ENCODE measurements around the gene MRPL45.

MRPL45 gene

GRCh38 chr17:38341035-38341721 lies 44.2 kb downstream of the MRPL45 start:
- DNase-seq (ENCODE audit: low spot score): no peak
- TF ChIP-seq, protein P1, sequence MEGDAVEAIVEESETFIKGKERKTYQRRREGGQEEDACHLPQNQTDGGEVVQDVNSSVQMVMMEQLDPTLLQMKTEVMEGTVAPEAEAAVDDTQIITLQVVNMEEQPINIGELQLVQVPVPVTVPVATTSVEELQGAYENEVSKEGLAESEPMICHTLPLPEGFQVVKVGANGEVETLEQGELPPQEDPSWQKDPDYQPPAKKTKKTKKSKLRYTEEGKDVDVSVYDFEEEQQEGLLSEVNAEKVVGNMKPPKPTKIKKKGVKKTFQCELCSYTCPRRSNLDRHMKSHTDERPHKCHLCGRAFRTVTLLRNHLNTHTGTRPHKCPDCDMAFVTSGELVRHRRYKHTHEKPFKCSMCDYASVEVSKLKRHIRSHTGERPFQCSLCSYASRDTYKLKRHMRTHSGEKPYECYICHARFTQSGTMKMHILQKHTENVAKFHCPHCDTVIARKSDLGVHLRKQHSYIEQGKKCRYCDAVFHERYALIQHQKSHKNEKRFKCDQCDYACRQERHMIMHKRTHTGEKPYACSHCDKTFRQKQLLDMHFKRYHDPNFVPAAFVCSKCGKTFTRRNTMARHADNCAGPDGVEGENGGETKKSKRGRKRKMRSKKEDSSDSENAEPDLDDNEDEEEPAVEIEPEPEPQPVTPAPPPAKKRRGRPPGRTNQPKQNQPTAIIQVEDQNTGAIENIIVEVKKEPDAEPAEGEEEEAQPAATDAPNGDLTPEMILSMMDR (IDR thresholded peaks at IDR 0.05; ENCODE audit: extremely low read depth, missing control alignments): no peak

GRCh38 chr17:38342886-38343607 lies 46.1 kb downstream of the MRPL45 start:
- no peak for DNase-seq (ENCODE audit: low spot score)
- TF ChIP-seq, protein P1 (IDR thresholded peaks at IDR 0.05; ENCODE audit: extremely low read depth, missing control alignments): no peak

GRCh38 chr17:38343608-38344419 lies 46.8 kb downstream of the MRPL45 start, which contains the start of gene GPR179:
Gene GPR179, minus strand, starts transcription at chr17:38343956. Its CDS starts 167 bp downstream, at chr17:38343789.
- TF ChIP-seq, protein P1 (IDR thresholded peaks at IDR 0.05; ENCODE audit: extremely low read depth, missing control alignments): no peak
- no peak for DNase-seq (ENCODE audit: low spot score)

DNA sequence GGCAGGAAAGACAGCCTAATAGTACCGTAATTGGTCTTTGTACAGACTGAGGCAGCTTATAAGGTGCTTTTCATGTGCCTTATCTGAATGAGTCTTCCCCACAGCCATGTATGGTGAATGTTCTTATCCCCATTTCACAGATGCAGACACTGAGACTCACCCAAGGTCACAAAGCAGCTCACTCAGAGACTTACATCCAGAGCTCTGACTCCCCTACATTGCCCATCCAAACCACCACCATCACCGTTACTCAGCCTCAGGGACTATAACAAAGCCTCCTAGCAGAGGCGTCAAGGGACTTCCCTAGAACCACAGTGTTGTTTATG lies 47.4 kb downstream of the MRPL45 start:
- DNase-seq (ENCODE audit: low spot score): no peak
- TF ChIP-seq, protein P1 (IDR thresholded peaks at IDR 0.05; ENCODE audit: extremely low read depth, missing control alignments): no peak

- no peak for DNase-seq (ENCODE audit: low spot score)
These were observed 48.8 kb downstream of the MRPL45 start for GRCh38 chr17:38345743-38346142.

GRCh38 chr17:38349097-38349730 lies 52.2 kb downstream of the MRPL45 start:
- TF ChIP-seq, protein P1 (IDR thresholded peaks at IDR 0.05; ENCODE audit: extremely low read depth, missing control alignments): peak; percentile 76
- peak; percentile 81 for DNase-seq (ENCODE audit: low spot score)

More at GRCh38 chr17:38345743-38346142, 48.8 kb downstream of the MRPL45 start:
- TF ChIP-seq, protein P1 (IDR thresholded peaks at IDR 0.05; ENCODE audit: extremely low read depth, missing control alignments): no peak

Data from GM20000 (cell line).